Spinal cord (tissue), 10 donors: ENCODE results near the gene SLC37A1. TPM values are rescaled to one million over a fixed set of nuclear protein-coding genes. Genes with fewer than 3 reads are reported as not detected.

Source experiments
- DNase-seq, 6 donors: peaks; one replicate each; pipeline versions ENCODE4 v3.0.0 to v3.0.0-alpha.2; 2013 to 2015; ENCODE audit warnings: low spot score in 6 of 6, low read depth in 4 of 6
- H3K27ac ChIP-seq: one replicate; pipeline ENCODE4 v1.5.1; 2013; ENCODE audit warnings: low read depth, low read length, control low read depth
- H3K27me3 ChIP-seq: one replicate; pipeline ENCODE4 v1.6.1; 2013; ENCODE audit warnings: low read length; ENCODE audit not compliant: control insufficient read depth, insufficient read depth
- H3K36me3 ChIP-seq: one replicate; pipeline ENCODE4 v1.6.1; 2013; ENCODE audit warnings: low read length; ENCODE audit not compliant: control insufficient read depth, insufficient read depth
- H3K4me1 ChIP-seq: one replicate; pipeline ENCODE4 v1.6.1; 2013; ENCODE audit warnings: low read length; ENCODE audit not compliant: control insufficient read depth, insufficient read depth
- H3K4me3 ChIP-seq: one replicate; pipeline ENCODE4 v1.5.1; 2013; ENCODE audit warnings: low read depth, low read length, control low read depth
- H3K9me3 ChIP-seq: one replicate; pipeline ENCODE4 v1.6.1; 2013; ENCODE audit warnings: low read length; ENCODE audit not compliant: control insufficient read depth, insufficient read depth
- WGBS: methylation state at CpG from one replicate; pipeline ENCODE4 v1.1.5; 2013; ENCODE audit warnings: missing lambda C conversion rate; ENCODE audit not compliant: insufficient coverage; 5-methylcytosine and 5-hydroxymethylcytosine counted together
- polyA plus RNA-seq, 2 donors: library from polyadenylated mRNA; unstranded; fragments of 120-200 nt; gene quantifications; one replicate each; pipeline ENCODE4 v1.2.1, GENCODE V29; 2013; ENCODE audit not compliant: insufficient read length in 2 of 2
- total RNA-seq, 2 donors: library from RNA; depleted of rRNA in 1 of 2; stranded (reverse); fragments of 120-200 nt in 1 of 2; fragments of >200 nt in 1 of 2; gene quantifications; one replicate each; pipeline versions ENCODE4 v1.2.3 to v1.2.4, GENCODE V29; 2013 to 2014
- donor health status: healthy.

Gene SLC37A1
- total and polyA plus RNA-seq, 4 donors: 8.4 to 32.3 (median 22.5) TPM

- Histone ChIP-seq H3K4me1 (peaks cover 32% of the 10 kb centered on the region), H3K36me3 (peaks cover 40% of the 10 kb centered on the region), H3K27me3 (no peaks in the 10 kb centered on the region), H3K4me3 (no peak overlapping the region), H3K27ac (no peak overlapping the region), H3K9me3 (no peaks in the 10 kb centered on the region)
- 81% methylated on average over 8 of the region's 17 CpGs for WGBS
- peak in 1 of 6 donors; percentile 65 for DNase-seq
These were observed 25.7 kb downstream of the SLC37A1 start for GRCh38 chr21:42539342-42539741.

- H3K4me3 ChIP-seq: no peak overlapping the region
- WGBS: 77% methylated on average over 7 of the region's 7 CpGs
- peak in 1 of 6 donors; percentile 23 for DNase-seq
- H3K27ac ChIP-seq: no peak overlapping the region
- H3K36me3 ChIP-seq: peaks cover 40% of the 10 kb centered on the region
- H3K4me1 ChIP-seq: peaks cover 26% of the 10 kb centered on the region
- no peaks in the 10 kb centered on the region for H3K9me3 ChIP-seq
- H3K27me3 ChIP-seq: no peaks in the 10 kb centered on the region
These were observed 26.3 kb downstream of the SLC37A1 start for GRCh38 chr21:42539931-42540343.

- Histone ChIP-seq H3K4me1 (peaks cover 23% of the 10 kb centered on the region), H3K27me3 (no peaks in the 10 kb centered on the region), H3K27ac (no peak overlapping the region), H3K36me3 (peaks cover 40% of the 10 kb centered on the region), H3K4me3 (no peak overlapping the region), H3K9me3 (no peaks in the 10 kb centered on the region)
- 96% methylated on average over 6 of the region's 8 CpGs for WGBS
- DNase-seq: peak in 1 of 6 donors; percentile 48
These were observed 26.7 kb downstream of the SLC37A1 start for GRCh38 chr21:42540396-42540795.

GRCh38 chr21:42541174-42541573, 27.5 kb downstream of the SLC37A1 start:
- peaks cover 40% of the 10 kb centered on the region for H3K36me3 ChIP-seq
- 54% methylated on average over 8 of the region's 12 CpGs for WGBS
- no peaks in the 10 kb centered on the region for H3K27me3 ChIP-seq
- no peak overlapping the region for H3K27ac ChIP-seq
- no peak for DNase-seq
- peaks cover 15% of the 10 kb centered on the region for H3K4me1 ChIP-seq
- H3K9me3 ChIP-seq: no peaks in the 10 kb centered on the region
- no peak overlapping the region for H3K4me3 ChIP-seq

GRCh38 chr21:42541618-42542017, 28.0 kb downstream of the SLC37A1 start:
- no peaks in the 10 kb centered on the region for H3K9me3 ChIP-seq
- no peak overlapping the region for H3K4me3 ChIP-seq
- H3K27ac ChIP-seq: no peak overlapping the region
- peaks cover 45% of the 10 kb centered on the region for H3K36me3 ChIP-seq
- DNase-seq: no peak
- H3K27me3 ChIP-seq: no peaks in the 10 kb centered on the region
- H3K4me1 ChIP-seq: peaks cover 11% of the 10 kb centered on the region

GRCh38 chr21:42542196-42542595, 28.5 kb downstream of the SLC37A1 start:
- DNase-seq: no peak
- Histone ChIP-seq H3K4me3 (no peak overlapping the region), H3K9me3 (no peaks in the 10 kb centered on the region), H3K4me1 (peaks cover 5% of the 10 kb centered on the region), H3K27ac (no peak overlapping the region), H3K36me3 (peaks cover 49% of the 10 kb centered on the region), H3K27me3 (no peaks in the 10 kb centered on the region)
- 93% methylated on average over 6 of the region's 8 CpGs for WGBS

- Histone ChIP-seq H3K27ac (no peak overlapping the region), H3K4me1 (peaks cover 3% of the 10 kb centered on the region), H3K27me3 (no peaks in the 10 kb centered on the region), H3K4me3 (no peak overlapping the region), H3K36me3 (peaks cover 53% of the 10 kb centered on the region), H3K9me3 (no peaks in the 10 kb centered on the region)
- WGBS: 92% methylated on average over 5 of the region's 10 CpGs
- DNase-seq: no peak
These were observed 28.9 kb downstream of the SLC37A1 start for GRCh38 chr21:42542596-42542995.

GRCh38 chr21:42543106-42543847, 29.6 kb downstream of the SLC37A1 start:
- Histone ChIP-seq H3K9me3 (no peaks in the 10 kb centered on the region), H3K4me1 (peaks cover 3% of the 10 kb centered on the region), H3K36me3 (peaks cover 60% of the 10 kb centered on the region), H3K27ac (no peak overlapping the region), H3K27me3 (no peaks in the 10 kb centered on the region), H3K4me3 (no peak overlapping the region)
- WGBS: 82% methylated on average over 23 of the region's 25 CpGs
- DNase-seq: no peak

GRCh38 chr21:42544544-42544943, 30.9 kb downstream of the SLC37A1 start:
- peaks cover 70% of the 10 kb centered on the region for H3K36me3 ChIP-seq
- H3K9me3 ChIP-seq: no peaks in the 10 kb centered on the region
- peaks cover under 1% of the 10 kb centered on the region for H3K4me1 ChIP-seq
- DNase-seq: no peak
- no peak overlapping the region for H3K4me3 ChIP-seq
- no peak overlapping the region for H3K27ac ChIP-seq
- WGBS: 93% methylated on average over 7 of the region's 8 CpGs
- H3K27me3 ChIP-seq: no peaks in the 10 kb centered on the region

- Histone ChIP-seq H3K4me1 (no peaks in the 10 kb centered on the region), H3K27me3 (no peaks in the 10 kb centered on the region), H3K9me3 (no peaks in the 10 kb centered on the region), H3K27ac (no peak overlapping the region), H3K36me3 (peaks cover 70% of the 10 kb centered on the region), H3K4me3 (no peak overlapping the region)
- 93% methylated on average over 4 of the region's 4 CpGs for WGBS
- no peak for DNase-seq
These were observed 31.7 kb downstream of the SLC37A1 start for GRCh38 chr21:42545317-42545716.
